CD14-positive monocyte (primary cell): ENCODE measurements around the gene BTNL2. TPM values are rescaled to one million over a fixed set of nuclear protein-coding genes. Genes with fewer than 3 reads are reported as not detected.

Source experiments
- DNase-seq, 3 donors: peaks; one replicate each; pipeline ENCODE4 v3.0.0-alpha.2; 2011 to 2022
- H2AFZ ChIP-seq: 2 replicates; pipeline ENCODE4 v1.6.0; 2012; ENCODE audit warnings: mild to moderate bottlenecking, low read depth, low read length, inconsistent platforms; ENCODE audit not compliant: insufficient read depth, poor library complexity, severe bottlenecking
- H3K27ac ChIP-seq, 2 donors: 1 replicate in 1 of 2; 2 replicates in 1 of 2; pipeline ENCODE4 v1.5.1; 2012 to 2013; ENCODE audit warnings: low read length in 2 of 2, control low read depth in 1 of 2, inconsistent platforms in 1 of 2, low read depth in 1 of 2, mild to moderate bottlenecking in 1 of 2
- H3K27me3 ChIP-seq, 2 donors: one replicate each; pipeline versions ENCODE4 v1.6.0 to v1.6.1; 2011 to 2013; ENCODE audit warnings: low read length in 2 of 2; ENCODE audit not compliant: control insufficient read depth in 2 of 2, insufficient read depth in 2 of 2
- H3K36me3 ChIP-seq, 2 donors: replicated peaks in 1 of 2; 1 replicate in 1 of 2; 2 replicates in 1 of 2; pipeline versions ENCODE4 v1.5.1 to v1.6.1; 2012 to 2013; ENCODE audit warnings: low read length in 2 of 2, control low read depth in 1 of 2, inconsistent platforms in 1 of 2, mild to moderate bottlenecking in 1 of 2; ENCODE audit not compliant: insufficient read depth in 2 of 2, control insufficient read depth in 1 of 2
- H3K4me1 ChIP-seq, 2 donors: 1 replicate in 1 of 2; 2 replicates in 1 of 2; pipeline versions ENCODE4 v1.5.1 to v1.6.1; 2012 to 2013; ENCODE audit warnings: low read length in 2 of 2, control low read depth in 1 of 2, inconsistent platforms in 1 of 2, mild to moderate bottlenecking in 1 of 2, moderate library complexity in 1 of 2; ENCODE audit not compliant: insufficient read depth in 2 of 2, control insufficient read depth in 1 of 2
- H3K4me2 ChIP-seq: replicated peaks from 2 replicates; pipeline ENCODE3; 2012; ENCODE audit warnings: low read length, moderate library complexity, mild to moderate bottlenecking; ENCODE audit not compliant: poor library complexity, severe bottlenecking; ENCODE audit errors: extremely low read depth
- H3K4me3 ChIP-seq, 3 experiments: fragments of 200-600 bp in 1 of 3; sonication (generic) in 1 of 3; replicated peaks in 1 of 3; 1 replicate in 2 of 3; 2 replicates in 1 of 3; pipeline ENCODE4 v1.5.1; 2011 to 2013; ENCODE audit warnings: low read length in 3 of 3, mild to moderate bottlenecking in 3 of 3, control low read depth in 2 of 3, low read depth in 2 of 3, inconsistent platforms in 1 of 3, moderate library complexity in 1 of 3
- H3K79me2 ChIP-seq: 2 replicates; pipeline ENCODE4 v1.6.0; 2012; ENCODE audit warnings: mild to moderate bottlenecking, control low read depth, inconsistent platforms, low read length, moderate library complexity; ENCODE audit not compliant: insufficient read depth
- H3K9ac ChIP-seq: 2 replicates; pipeline ENCODE4 v1.6.0; 2017; ENCODE audit warnings: low read length, mild to moderate bottlenecking; ENCODE audit not compliant: insufficient read depth, poor library complexity, severe bottlenecking
- H3K9me3 ChIP-seq, 2 donors: replicated peaks in 1 of 2; 1 replicate in 1 of 2; 2 replicates in 1 of 2; pipeline versions ENCODE4 v1.5.1 to v1.6.1; 2012 to 2013; ENCODE audit warnings: low read length in 2 of 2, control low read depth in 1 of 2; ENCODE audit not compliant: control insufficient read depth in 1 of 2, insufficient read depth in 1 of 2
- H4K20me1 ChIP-seq: 2 replicates; pipeline ENCODE4 v1.6.0; 2012; ENCODE audit warnings: mild to moderate bottlenecking, low read length, control low read depth, moderate library complexity; ENCODE audit not compliant: insufficient read depth
- H3K27ac Mint-ChIP-seq, 7 donors: one replicate each; pipeline ENCODE4 v1.8.0; 2020; ENCODE audit warnings: mild to moderate bottlenecking in 7 of 7, mixed read lengths in 7 of 7, moderate library complexity in 6 of 7, inconsistent platforms in 2 of 7
- H3K27me3 Mint-ChIP-seq, 3 donors: one replicate each; pipeline ENCODE4 v1.8.0; 2021 to 2022; ENCODE audit warnings: low read depth in 3 of 3, mild to moderate bottlenecking in 3 of 3, mixed read lengths in 3 of 3, moderate library complexity in 3 of 3, inconsistent platforms in 1 of 3
- H3K36me3 Mint-ChIP-seq, 2 donors: one replicate each; pipeline ENCODE4 v1.8.0; 2020; ENCODE audit warnings: mixed read lengths in 2 of 2, inconsistent platforms in 1 of 2, mild to moderate bottlenecking in 1 of 2
- H3K4me1 Mint-ChIP-seq: one replicate; pipeline ENCODE4 v1.8.0; 2020; ENCODE audit warnings: mild to moderate bottlenecking, mixed read lengths
- H3K4me3 Mint-ChIP-seq, 2 donors: one replicate each; pipeline ENCODE4 v1.8.0; 2020; ENCODE audit warnings: mild to moderate bottlenecking in 2 of 2, mixed read lengths in 2 of 2, moderate library complexity in 1 of 2
- H3K9me3 Mint-ChIP-seq, 7 donors: one replicate each; pipeline ENCODE4 v1.8.0; 2020 to 2022; ENCODE audit warnings: mixed read lengths in 7 of 7, mild to moderate bottlenecking in 6 of 7, moderate library complexity in 6 of 7, inconsistent platforms in 2 of 7
- CTCF ChIP-seq: fragments of 200-600 bp; IDR thresholded peaks from one replicate; pipeline ENCODE4 v1.8.0; 2022; ENCODE audit warnings: antibody characterized with exemption, mild to moderate bottlenecking
- WGBS: methylation state at CpG from one replicate; pipeline ENCODE4 v1.1.5; 2013; ENCODE audit warnings: missing lambda C conversion rate; ENCODE audit not compliant: insufficient coverage; 5-methylcytosine and 5-hydroxymethylcytosine counted together
- intact Hi-C, 2 donors: fragments of 100-400 bp; cut with micrococcal nuclease; formaldehyde crosslinking; loops; one replicate each; pipeline versions ENCODE4 v1.15.0 to v1.15.1; 2023
- polyA plus RNA-seq, 3 donors: library from polyadenylated mRNA; depleted of rRNA in 1 of 3; unstranded in 2 of 3; stranded (reverse) in 1 of 3; fragments of 300-500 nt in 2 of 3; fragments of >200 nt in 1 of 3; fragmentation: Illumina TruSeq in 2 of 3; gene quantifications; 1 replicate in 2 of 3; 2 replicates in 1 of 3; pipeline ENCODE4 v1.2.3, GENCODE V29; 2012 to 2021

The BTNL2 gene
- polyA plus RNA-seq, 3 donors = not detected

DNA sequence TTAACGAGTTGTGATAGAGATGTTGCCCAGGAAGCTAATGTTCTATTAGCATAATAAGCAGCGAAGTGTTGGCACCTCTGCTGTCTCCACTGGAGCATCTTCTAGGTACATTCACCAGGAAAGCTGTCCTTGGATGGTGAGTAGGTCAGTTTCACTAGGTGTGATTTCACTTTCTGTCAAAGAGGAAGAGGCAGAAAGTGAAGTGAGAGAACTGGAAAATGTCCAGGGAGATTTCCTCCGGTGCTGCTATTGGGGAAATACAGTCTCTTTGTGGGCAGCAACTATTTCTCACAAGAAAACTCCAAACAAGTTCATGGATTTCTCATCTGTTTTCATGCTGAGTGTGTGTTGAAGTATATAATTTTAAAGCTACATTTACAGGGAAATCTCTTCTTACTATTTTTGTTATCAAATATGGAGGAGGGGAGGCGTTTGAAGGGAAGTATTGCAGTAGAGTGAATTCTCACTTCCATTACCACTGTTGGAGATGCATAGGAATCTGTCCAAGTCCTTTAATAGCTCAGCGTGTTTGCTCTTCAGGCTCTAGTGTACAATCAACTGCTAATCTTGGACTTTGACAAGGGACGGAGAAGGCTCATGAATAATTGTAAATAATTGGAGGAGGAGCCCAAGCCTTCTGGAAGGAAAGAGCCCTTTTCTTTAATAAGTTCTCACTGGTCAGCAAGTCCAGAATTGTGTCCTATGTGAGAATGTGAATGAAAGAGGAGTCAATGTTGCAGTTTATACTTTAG, 19.2 kb downstream of the BTNL2 start:
- no peak overlapping the region for H3K27ac Mint-ChIP-seq
- Histone ChIP-seq H3K27ac (no peak overlapping the region), H4K20me1 (no peaks in the 10 kb centered on the region), H3K79me2 (no peaks in the 10 kb centered on the region), H3K4me3 (no peak overlapping the region), H3K9me3 (no peaks in the 10 kb centered on the region), H3K36me3 (no peaks in the 10 kb centered on the region), H2AFZ (no peak overlapping the region), H3K9ac (no peak overlapping the region), H3K4me1 (no peaks in the 10 kb centered on the region), H3K27me3 (no peaks in the 10 kb centered on the region), H3K4me2 (no peak overlapping the region)
- no peaks in the 10 kb centered on the region for H3K36me3 Mint-ChIP-seq
- 80% methylated on average over 1 of the region's 6 CpGs for WGBS
- DNase-seq = no peak
- H3K27me3 Mint-ChIP-seq = peaks cover 2 to 18% (median 7%) of the 10 kb centered on the region in 3 donors
- H3K9me3 Mint-ChIP-seq = peaks cover 0 to 5% (median 0%) of the 10 kb centered on the region in 7 donors
- H3K4me3 Mint-ChIP-seq = no peak overlapping the region
- TF ChIP-seq CTCF = no peak
- H3K4me1 Mint-ChIP-seq = peaks cover 14% of the 10 kb centered on the region
- intact Hi-C loops = no loop called here

DNA sequence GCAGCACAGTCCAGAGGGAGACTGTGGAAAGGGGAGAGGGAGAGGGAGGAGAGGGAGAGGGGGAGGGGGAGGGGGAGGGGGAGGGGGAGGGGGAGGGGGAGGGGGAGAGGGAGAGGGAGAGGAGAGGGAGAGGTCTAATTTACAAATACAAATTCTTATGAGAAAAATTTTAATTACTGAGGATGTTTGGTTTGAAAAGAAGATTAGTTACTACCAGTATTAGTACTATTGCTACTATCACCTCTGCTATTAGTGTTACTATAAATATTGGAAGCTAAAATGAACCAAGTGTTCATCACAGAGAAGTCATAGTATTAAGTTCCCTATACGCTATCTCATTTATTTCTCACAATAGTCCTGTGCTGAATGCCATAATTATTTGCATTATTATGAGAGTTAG, 20.9 kb downstream of the BTNL2 start:
- peaks cover 2 to 16% (median 6%) of the 10 kb centered on the region in 3 donors for H3K27me3 Mint-ChIP-seq
- no peak overlapping the region for H3K9ac ChIP-seq
- no peaks in the 10 kb centered on the region for H3K4me1 ChIP-seq
- no peak for TF ChIP-seq CTCF
- no peaks in the 10 kb centered on the region for H3K9me3 ChIP-seq
- H3K79me2 ChIP-seq = no peaks in the 10 kb centered on the region
- intact Hi-C loops = no loop called here
- no peak overlapping the region for H3K4me3 Mint-ChIP-seq
- H3K4me2 ChIP-seq = no peak overlapping the region
- no peak overlapping the region for H3K4me3 ChIP-seq
- no peak overlapping the region for H3K27ac ChIP-seq
- peaks cover 0 to 5% (median 0%) of the 10 kb centered on the region in 7 donors for H3K9me3 Mint-ChIP-seq
- no peaks in the 10 kb centered on the region for H3K36me3 ChIP-seq
- H4K20me1 ChIP-seq = no peaks in the 10 kb centered on the region
- H3K4me1 Mint-ChIP-seq = peaks cover 18% of the 10 kb centered on the region
- H3K27me3 ChIP-seq = no peaks in the 10 kb centered on the region
- no peak for DNase-seq
- no CpG with 5 or more reads among the region's 1 CpG for WGBS
- H2AFZ ChIP-seq = no peak overlapping the region
- no peak overlapping the region for H3K27ac Mint-ChIP-seq
- H3K36me3 Mint-ChIP-seq = no peaks in the 10 kb centered on the region
